ENCODE measurements around the gene TIMM23B.
"Not testable (repeated sequence)": the region's sequence is repeated elsewhere in the genome, so short reads cannot be mapped to it uniquely, and the experiment has no call there.

The TIMM23B gene

GRCh38 chr10:49942339-49942705, 469 bp downstream of the TIMM23B start:
- H3K4me1 ChIP-seq (ENCODE audit: control insufficient read depth, insufficient read depth, low read length); H3K9me3 ChIP-seq (ENCODE audit: control insufficient read depth, insufficient read depth, low read depth, low read length); POLR2A ChIA-PET: not testable (repeated sequence)
- peak overlapping the region; percentile 18 for H3K27ac ChIP-seq (ENCODE audit: extremely low read depth, low read depth, low read length)
- CTCF ChIA-PET: interaction anchor here (0.6 kb wide), 1 partner anchor 1040 kb away, joined by 4 read pairs; no protein-coding TSS in a partner anchor
- peaks cover 2 to 18% of the 10 kb centered on the region in 2 experiments for H3K36me3 ChIP-seq (ENCODE audit: control insufficient read depth in 2 of 2, insufficient read depth in 1 of 2, low read length in 2 of 2)
- peak overlapping the region; percentile 61 for H3K4me3 ChIP-seq (ENCODE audit: low read depth, low read length)

GRCh38 chr10:49943607-49944006, 1.8 kb downstream of the TIMM23B start:
- H3K4me3 ChIP-seq (ENCODE audit: low read depth, low read length); H3K4me1 ChIP-seq (ENCODE audit: control insufficient read depth, insufficient read depth, low read length); POLR2A ChIA-PET; CTCF ChIA-PET; H3K9me3 ChIP-seq (ENCODE audit: control insufficient read depth, insufficient read depth, low read depth, low read length); H3K27ac ChIP-seq (ENCODE audit: extremely low read depth, low read depth, low read length): not testable (repeated sequence)
- peaks cover 6 to 17% of the 10 kb centered on the region in 2 experiments for H3K36me3 ChIP-seq (ENCODE audit: control insufficient read depth in 2 of 2, insufficient read depth in 1 of 2, low read length in 2 of 2)

- H3K9me3 ChIP-seq (ENCODE audit: control insufficient read depth, insufficient read depth, low read depth, low read length); H3K4me1 ChIP-seq (ENCODE audit: control insufficient read depth, insufficient read depth, low read length); POLR2A ChIA-PET; CTCF ChIA-PET; H3K4me3 ChIP-seq (ENCODE audit: low read depth, low read length); H3K27ac ChIP-seq (ENCODE audit: extremely low read depth, low read depth, low read length): not testable (repeated sequence)
- peaks cover 6 to 24% of the 10 kb centered on the region in 2 experiments for H3K36me3 ChIP-seq (ENCODE audit: control insufficient read depth in 2 of 2, insufficient read depth in 1 of 2, low read length in 2 of 2)
Observed at GRCh38 chr10:49948142-49948541, 6.3 kb downstream of the TIMM23B start.

- CTCF ChIA-PET, POLR2A ChIA-PET: not testable (repeated sequence)
Observed at GRCh38 chr10:49948737-49949136, 6.9 kb downstream of the TIMM23B start.

GRCh38 chr10:49952006-49952405, 10.2 kb downstream of the TIMM23B start:
- CTCF ChIA-PET; POLR2A ChIA-PET; H3K4me3 ChIP-seq (ENCODE audit: low read depth, low read length); H3K9me3 ChIP-seq (ENCODE audit: control insufficient read depth, insufficient read depth, low read depth, low read length); H3K27ac ChIP-seq (ENCODE audit: extremely low read depth, low read depth, low read length); H3K4me1 ChIP-seq (ENCODE audit: control insufficient read depth, insufficient read depth, low read length): not testable (repeated sequence)
- H3K36me3 ChIP-seq (ENCODE audit: control insufficient read depth in 2 of 2, insufficient read depth in 1 of 2, low read length in 2 of 2): peaks cover 6 to 25% of the 10 kb centered on the region in 2 experiments

More at GRCh38 chr10:49948737-49949136, 6.9 kb downstream of the TIMM23B start:
- H3K27ac ChIP-seq (ENCODE audit: extremely low read depth, low read depth, low read length); H3K9me3 ChIP-seq (ENCODE audit: control insufficient read depth, insufficient read depth, low read depth, low read length); H3K4me1 ChIP-seq (ENCODE audit: control insufficient read depth, insufficient read depth, low read length); H3K4me3 ChIP-seq (ENCODE audit: low read depth, low read length): not testable (repeated sequence)
- H3K36me3 ChIP-seq (ENCODE audit: control insufficient read depth in 2 of 2, insufficient read depth in 1 of 2, low read length in 2 of 2): peaks cover 6 to 24% of the 10 kb centered on the region in 2 experiments

- POLR2A ChIA-PET: not testable (repeated sequence)
Observed at GRCh38 chr10:49953122-49953521, 11.3 kb downstream of the TIMM23B start.

GRCh38 chr10:49970331-49970857, 28.5 kb downstream of the TIMM23B start:
- H3K36me3 ChIP-seq (ENCODE audit: control insufficient read depth in 2 of 2, insufficient read depth in 1 of 2, low read length in 2 of 2); H3K4me3 ChIP-seq (ENCODE audit: low read depth, low read length); CTCF ChIA-PET; POLR2A ChIA-PET; H3K4me1 ChIP-seq (ENCODE audit: control insufficient read depth, insufficient read depth, low read length); H3K9me3 ChIP-seq (ENCODE audit: control insufficient read depth, insufficient read depth, low read depth, low read length); H3K27ac ChIP-seq (ENCODE audit: extremely low read depth, low read depth, low read length): not testable (repeated sequence)

More at GRCh38 chr10:49953122-49953521, 11.3 kb downstream of the TIMM23B start:
- H3K4me1 ChIP-seq (ENCODE audit: control insufficient read depth, insufficient read depth, low read length); CTCF ChIA-PET; H3K27ac ChIP-seq (ENCODE audit: extremely low read depth, low read depth, low read length); H3K9me3 ChIP-seq (ENCODE audit: control insufficient read depth, insufficient read depth, low read depth, low read length); H3K4me3 ChIP-seq (ENCODE audit: low read depth, low read length): not testable (repeated sequence)
- TF ChIP-seq CTCF (tag by site-specific recombination; IDR thresholded peaks at IDR 0.05): peak; percentile 25; the same call in 1 of the 2 replicates
- peaks cover 0 to 29% of the 10 kb centered on the region in 2 experiments; a peak in 2 of 3 replicates for H3K36me3 ChIP-seq (ENCODE audit: control insufficient read depth in 2 of 2, insufficient read depth in 1 of 2, low read length in 2 of 2)

- POLR2A ChIA-PET; H3K4me1 ChIP-seq (ENCODE audit: control insufficient read depth, insufficient read depth, low read length); CTCF ChIA-PET; H3K36me3 ChIP-seq (ENCODE audit: control insufficient read depth in 2 of 2, insufficient read depth in 1 of 2, low read length in 2 of 2); H3K4me3 ChIP-seq (ENCODE audit: low read depth, low read length); H3K9me3 ChIP-seq (ENCODE audit: control insufficient read depth, insufficient read depth, low read depth, low read length); H3K27ac ChIP-seq (ENCODE audit: extremely low read depth, low read depth, low read length): not testable (repeated sequence)
Observed at GRCh38 chr10:49971466-49971865, 29.6 kb downstream of the TIMM23B start.

- H3K36me3 ChIP-seq (ENCODE audit: control insufficient read depth in 2 of 2, insufficient read depth in 1 of 2, low read length in 2 of 2); CTCF ChIA-PET; H3K4me3 ChIP-seq (ENCODE audit: low read depth, low read length); H3K9me3 ChIP-seq (ENCODE audit: control insufficient read depth, insufficient read depth, low read depth, low read length); H3K4me1 ChIP-seq (ENCODE audit: control insufficient read depth, insufficient read depth, low read length); H3K27ac ChIP-seq (ENCODE audit: extremely low read depth, low read depth, low read length); POLR2A ChIA-PET: not testable (repeated sequence)
Observed at GRCh38 chr10:49972094-49972493, 30.2 kb downstream of the TIMM23B start.

- H3K9me3 ChIP-seq (ENCODE audit: control insufficient read depth, insufficient read depth, low read depth, low read length); H3K4me1 ChIP-seq (ENCODE audit: control insufficient read depth, insufficient read depth, low read length); H3K4me3 ChIP-seq (ENCODE audit: low read depth, low read length); CTCF ChIA-PET; H3K27ac ChIP-seq (ENCODE audit: extremely low read depth, low read depth, low read length); H3K36me3 ChIP-seq (ENCODE audit: control insufficient read depth in 2 of 2, insufficient read depth in 1 of 2, low read length in 2 of 2); POLR2A ChIA-PET: not testable (repeated sequence)
Observed at GRCh38 chr10:49977756-49978155, 35.9 kb downstream of the TIMM23B start.

- H3K4me1 ChIP-seq (ENCODE audit: control insufficient read depth, insufficient read depth, low read length); H3K27ac ChIP-seq (ENCODE audit: extremely low read depth, low read depth, low read length); H3K36me3 ChIP-seq (ENCODE audit: control insufficient read depth in 2 of 2, insufficient read depth in 1 of 2, low read length in 2 of 2); POLR2A ChIA-PET; CTCF ChIA-PET; H3K4me3 ChIP-seq (ENCODE audit: low read depth, low read length); H3K9me3 ChIP-seq (ENCODE audit: control insufficient read depth, insufficient read depth, low read depth, low read length): not testable (repeated sequence)
Observed at GRCh38 chr10:49987207-49987606, 45.4 kb downstream of the TIMM23B start.

Measured in HEK293 (cell line).